ENCODE results near the gene CD7.
A peak's percentile ranks its signal among the peaks of the same experiment; 100 is the strongest.
"Not testable (repeated sequence)": the region's sequence is repeated elsewhere in the genome, so short reads cannot be mapped to it uniquely, and the experiment has no call there.

CD7 gene

GRCh38 chr17:82317394-82318168 is at the start of gene CD7:
Gene CD7 (minus strand): TSS chr17:82317608. CDS start chr17:82317495, 113 bp downstream.
- DNase-seq, result peak in 1 of 2 donors; percentile 61

GRCh38 chr17:82366749-82367148 is 49.3 kb upstream of the CD7 start:
- no peak for DNase-seq

GRCh38 chr17:82365606-82366295 is 48.3 kb upstream of the CD7 start:
- DNase-seq, result no peak

- DNase-seq, result no peak
Measured at GRCh38 chr17:82361885-82362633, 44.7 kb upstream of the CD7 start.

GRCh38 chr17:82359451-82360074 is 42.2 kb upstream of the CD7 start:
- not testable (repeated sequence) for DNase-seq

GRCh38 chr17:82358465-82359350 is 41.3 kb upstream of the CD7 start, which contains the start of gene TEX19:
Gene TEX19 (plus strand): TSS chr17:82359247. CDS start chr17:82362151, 2,904 bp downstream.
- DNase-seq, result peak in 1 of 2 donors; percentile 10

GRCh38 chr17:82357394-82357793 is 40.0 kb upstream of the CD7 start:
- no peak for DNase-seq

GRCh38 chr17:82356845-82357355 is 39.5 kb upstream of the CD7 start:
- DNase-seq, result no peak

GRCh38 chr17:82355770-82356427 is 38.5 kb upstream of the CD7 start:
- no peak for DNase-seq

GRCh38 chr17:82354804-82355308 is 37.4 kb upstream of the CD7 start:
- no peak for DNase-seq

GRCh38 chr17:82353484-82353883 is 36.1 kb upstream of the CD7 start:
- DNase-seq, result no peak

GRCh38 chr17:82351713-82352488 is 34.5 kb upstream of the CD7 start:
- peak; percentile 84 to 89 for DNase-seq

- no peak for DNase-seq
Measured at GRCh38 chr17:82351254-82351712, 33.9 kb upstream of the CD7 start.

- DNase-seq, result peak; percentile 52 to 54
Measured at GRCh38 chr17:82350182-82351030, 33.0 kb upstream of the CD7 start.

- DNase-seq, result no peak
Measured at GRCh38 chr17:82349287-82349701, 31.9 kb upstream of the CD7 start.

- DNase-seq, result no peak
Measured at GRCh38 chr17:82348866-82349265, 31.5 kb upstream of the CD7 start.

- no peak for DNase-seq
Measured at GRCh38 chr17:82348434-82348833, 31.0 kb upstream of the CD7 start.

GRCh38 chr17:82347994-82348393 is 30.6 kb upstream of the CD7 start:
- not testable (repeated sequence) for DNase-seq
